HG03558 (cell line): ENCODE data around the gene MISP3.

ENCODE experiments used
- ATAC-seq: cut with Tn5 transposase; IDR thresholded peaks from one replicate; pipeline ENCODE4 v1.9.1; 2021; ENCODE audit warnings: moderate number of reproducible peaks; ENCODE audit not compliant: unreplicated experiment; ENCODE audit errors: extremely low read depth

Gene MISP3

GRCh38 chr19:14096272-14096992 lies 23.8 kb downstream of the MISP3 start:
- no peak for ATAC-seq

GRCh38 chr19:14097532-14098151 lies 25.1 kb downstream of the MISP3 start:
- ATAC-seq: no peak

DNA sequence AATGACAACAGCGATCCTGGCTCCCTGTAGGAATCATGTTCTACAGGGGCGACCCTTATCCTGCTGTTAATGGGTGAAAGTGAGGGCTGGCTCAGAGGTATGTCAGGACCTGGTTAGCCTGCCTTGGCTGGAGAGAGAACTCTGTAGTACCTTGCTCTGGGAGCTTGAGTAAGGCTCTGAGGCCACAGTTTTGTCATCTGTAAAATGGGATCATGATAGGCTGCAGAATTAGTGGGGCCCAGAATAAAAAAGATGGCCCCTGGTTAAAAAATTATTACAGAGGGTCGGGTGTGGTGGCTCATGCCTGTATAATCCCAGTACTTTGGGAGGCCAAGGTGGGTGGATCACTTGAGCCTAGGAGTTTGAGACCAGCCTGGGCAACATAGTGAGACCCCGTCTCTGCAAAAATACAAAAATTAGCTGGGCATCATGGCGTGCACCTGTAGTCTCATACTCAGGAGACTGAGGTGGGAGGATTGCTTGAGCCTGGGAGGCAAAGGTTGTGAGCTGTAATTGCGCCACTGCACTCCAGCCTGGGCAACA lies 28.5 kb downstream of the MISP3 start:
- ATAC-seq: no peak

DNA sequence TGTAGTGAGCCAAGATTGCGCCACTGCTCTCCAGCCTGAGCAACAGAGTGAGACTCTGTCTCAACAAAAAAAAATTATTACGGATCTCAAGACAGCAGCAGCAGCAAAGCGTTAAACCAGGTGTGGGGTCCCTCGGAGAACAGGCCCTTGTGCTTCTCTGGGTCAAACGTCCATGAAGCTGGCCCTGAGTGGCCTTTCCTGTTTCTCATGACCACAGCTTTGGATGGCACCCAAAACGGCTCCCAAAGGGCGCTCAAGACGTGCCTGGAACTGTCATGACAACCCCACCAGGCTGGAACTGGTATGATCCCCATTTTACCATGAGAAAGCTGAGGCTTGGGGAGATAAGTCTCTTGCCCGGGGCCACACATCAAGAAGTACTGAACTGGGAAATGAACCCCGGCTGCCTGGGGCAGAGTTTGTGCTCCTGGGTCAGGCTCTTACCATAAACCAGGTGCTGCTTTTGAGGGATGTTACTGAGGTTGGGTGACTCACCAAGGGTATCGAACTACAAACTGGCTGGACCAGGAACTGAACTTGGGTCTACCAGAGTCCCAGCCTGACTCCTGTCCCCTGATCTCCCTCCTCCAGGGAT lies 29.6 kb downstream of the MISP3 start:
- no peak for ATAC-seq

DNA sequence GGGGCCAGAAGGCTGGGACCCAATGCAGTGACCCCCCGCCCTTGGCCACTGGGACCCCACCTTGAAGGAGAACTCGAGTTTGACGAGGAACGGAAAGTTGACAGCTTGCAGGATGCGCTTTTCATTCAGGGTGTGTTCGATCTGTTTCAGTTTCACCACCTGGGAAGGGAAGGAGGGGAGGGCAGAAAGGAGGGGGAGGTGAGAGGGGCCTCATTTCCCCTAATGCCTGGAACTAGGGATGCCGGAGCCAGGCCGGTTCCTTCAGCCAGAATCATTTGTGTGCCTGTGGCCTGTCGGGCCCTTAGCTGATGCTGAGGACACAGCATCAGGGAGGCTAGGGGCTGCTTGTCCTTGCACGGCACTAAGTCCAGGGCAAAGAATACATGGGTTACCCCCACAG lies 30.2 kb downstream of the MISP3 start:
- no peak for ATAC-seq

- no peak for ATAC-seq
Observed at GRCh38 chr19:14103310-14103709, 30.7 kb downstream of the MISP3 start.

GRCh38 chr19:14105680-14106079 lies 33.1 kb downstream of the MISP3 start:
- ATAC-seq: no peak

GRCh38 chr19:14106840-14107239 lies 34.3 kb downstream of the MISP3 start:
- no peak for ATAC-seq

DNA sequence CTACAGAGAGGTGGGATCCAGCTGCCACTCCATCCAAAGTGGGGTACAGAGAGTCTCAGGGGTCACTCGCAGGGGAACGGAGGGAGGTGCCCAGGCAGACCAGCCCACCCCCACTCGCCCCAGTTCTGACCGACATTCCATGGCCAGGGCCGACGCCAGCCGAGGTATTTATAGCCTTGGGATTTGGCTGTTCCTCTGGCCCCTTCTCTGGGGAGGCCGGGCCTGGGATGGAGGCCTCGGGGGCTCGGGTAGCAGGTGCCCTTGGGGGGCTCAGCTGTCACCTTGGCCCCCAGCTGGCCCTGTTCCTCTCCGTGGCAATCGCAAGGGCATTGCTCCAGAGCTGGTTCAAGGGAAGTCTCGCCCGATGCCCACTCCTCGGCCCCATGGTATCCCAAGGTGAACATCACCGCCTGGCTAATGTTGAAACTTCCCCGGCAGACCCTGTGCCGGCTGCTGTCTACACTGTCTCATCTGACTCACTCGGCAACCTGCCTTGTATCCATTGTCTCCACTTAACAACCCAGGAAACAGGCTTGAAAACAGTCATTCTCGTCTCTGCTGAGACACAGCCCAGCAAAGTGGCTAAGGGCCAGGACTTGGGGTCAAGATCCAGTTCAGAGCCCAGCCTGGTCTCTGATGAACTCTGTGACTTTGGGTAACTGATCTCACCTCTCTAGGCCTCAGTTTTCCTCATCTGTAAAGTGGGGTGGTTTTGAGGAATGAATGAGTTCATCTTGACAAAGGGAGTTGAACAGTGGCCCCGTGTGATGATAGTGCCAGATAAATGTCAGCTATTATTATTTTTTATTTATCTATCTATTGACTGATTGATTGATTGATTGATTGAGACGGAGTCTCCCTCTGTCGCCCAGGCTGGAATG lies 35.2 kb downstream of the MISP3 start:
- no peak for ATAC-seq

DNA sequence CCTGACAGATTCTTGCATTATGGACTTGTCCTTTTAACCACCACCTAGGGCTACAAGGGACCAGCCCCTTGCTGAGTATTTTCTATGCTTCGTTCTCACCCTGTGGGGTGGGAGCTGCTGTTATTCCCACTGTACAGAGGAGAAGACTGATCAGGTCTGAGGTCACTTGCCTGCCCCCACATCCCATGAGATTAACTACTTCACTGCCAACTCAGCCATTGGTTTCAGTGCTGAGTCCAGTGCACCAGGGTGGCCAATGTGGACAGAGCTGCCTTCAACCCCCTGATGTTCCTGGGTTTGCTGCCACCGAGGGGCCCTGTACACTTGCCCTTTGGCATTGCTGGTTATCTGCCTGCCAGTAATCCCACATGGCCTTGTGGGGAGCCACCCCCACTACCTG lies 38.1 kb downstream of the MISP3 start:
- no peak for ATAC-seq

DNA sequence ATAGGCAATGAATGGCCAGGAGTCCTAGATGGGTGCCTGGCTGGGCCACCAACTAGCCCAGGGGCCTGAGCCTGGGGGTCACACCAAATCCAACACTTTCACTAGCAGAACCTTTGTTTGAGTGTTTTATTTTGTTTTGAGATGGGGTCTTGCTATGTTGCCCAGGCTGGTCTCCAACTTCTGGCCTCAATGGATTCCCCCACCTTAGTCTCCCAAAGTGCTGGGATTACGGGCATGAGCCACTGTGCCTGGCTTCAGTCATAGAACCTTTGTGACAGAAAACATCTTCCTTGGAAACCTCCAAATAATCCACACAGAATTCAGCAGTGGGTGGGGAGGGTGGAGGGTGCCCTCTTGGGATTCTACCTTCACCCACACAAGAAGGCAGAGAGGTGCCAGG lies 38.9 kb downstream of the MISP3 start:
- no peak for ATAC-seq

DNA sequence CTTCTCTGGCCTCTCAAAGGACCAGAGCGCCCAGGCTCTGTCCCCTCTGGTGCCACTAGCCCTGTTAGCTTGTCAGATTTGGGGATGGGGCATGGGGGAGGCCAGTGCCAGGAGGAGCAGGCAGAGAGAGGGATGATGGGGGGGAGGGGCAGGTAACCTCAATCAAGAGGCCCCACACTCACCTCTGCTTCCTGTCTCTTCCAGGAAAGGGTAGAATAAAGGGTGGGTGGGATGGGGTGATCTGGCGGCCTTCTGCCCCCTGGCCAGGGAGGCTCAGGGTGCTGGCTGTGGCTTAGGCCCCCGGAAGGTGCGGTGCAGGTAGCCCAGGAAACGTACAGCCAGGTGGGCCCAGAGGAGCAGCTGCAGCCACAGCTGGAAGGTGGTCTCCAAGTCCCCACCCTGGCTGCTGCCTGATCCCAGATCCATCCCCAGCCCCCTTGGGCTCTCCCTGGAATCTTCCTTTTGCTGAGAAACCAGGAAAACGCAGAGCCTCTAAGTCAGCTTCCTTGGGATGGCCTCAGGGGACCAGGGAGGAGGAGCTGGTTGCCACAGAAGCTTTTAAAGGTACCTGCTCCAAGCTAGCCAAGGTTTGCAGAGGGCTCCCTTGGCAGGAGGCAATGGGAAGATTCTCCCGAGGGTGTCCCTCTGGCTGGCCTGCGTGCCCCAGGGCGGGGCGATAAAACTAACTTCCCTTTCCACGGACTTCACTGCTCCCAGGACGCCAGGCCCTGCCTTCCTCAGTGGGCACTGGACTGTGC lies 39.6 kb downstream of the MISP3 start:
- ATAC-seq: no peak

DNA sequence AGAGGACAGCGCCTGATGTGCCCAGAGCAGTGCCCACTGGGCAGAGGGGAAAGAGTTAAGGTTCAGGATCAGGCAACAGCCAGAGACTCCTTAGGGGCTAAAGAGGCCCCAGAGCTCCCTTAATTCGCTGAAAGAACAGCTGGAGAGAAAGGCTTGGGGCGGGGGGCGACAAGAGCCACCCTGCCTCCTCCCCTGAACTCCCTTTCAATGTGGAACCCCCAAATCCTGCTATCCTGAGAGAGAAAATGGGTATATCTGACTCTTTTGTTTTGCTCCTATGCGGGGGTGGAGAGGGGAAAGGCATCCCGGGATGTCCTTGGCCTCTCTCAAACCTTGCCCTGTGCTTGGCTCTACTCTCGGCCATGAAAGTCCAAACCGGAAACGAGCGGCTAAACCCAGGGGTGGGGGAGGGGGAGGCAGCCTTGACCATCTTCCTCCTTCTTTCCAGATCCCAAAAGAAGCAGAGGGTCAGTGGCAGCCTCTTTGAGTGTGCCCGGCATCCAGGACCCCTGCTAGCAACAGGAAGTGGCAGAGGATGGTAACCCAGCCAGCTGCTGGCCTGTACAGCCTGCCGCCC lies 40.3 kb downstream of the MISP3 start:
- no peak for ATAC-seq

- ATAC-seq: no peak
Observed at GRCh38 chr19:14113762-14114414, 41.3 kb downstream of the MISP3 start.

GRCh38 chr19:14114439-14114838 lies 41.9 kb downstream of the MISP3 start:
- ATAC-seq: no peak

- no peak for ATAC-seq
Observed at GRCh38 chr19:14114854-14115253, 42.3 kb downstream of the MISP3 start.

- ATAC-seq: no peak
Observed at GRCh38 chr19:14115756-14116155, 43.2 kb downstream of the MISP3 start.

DNA sequence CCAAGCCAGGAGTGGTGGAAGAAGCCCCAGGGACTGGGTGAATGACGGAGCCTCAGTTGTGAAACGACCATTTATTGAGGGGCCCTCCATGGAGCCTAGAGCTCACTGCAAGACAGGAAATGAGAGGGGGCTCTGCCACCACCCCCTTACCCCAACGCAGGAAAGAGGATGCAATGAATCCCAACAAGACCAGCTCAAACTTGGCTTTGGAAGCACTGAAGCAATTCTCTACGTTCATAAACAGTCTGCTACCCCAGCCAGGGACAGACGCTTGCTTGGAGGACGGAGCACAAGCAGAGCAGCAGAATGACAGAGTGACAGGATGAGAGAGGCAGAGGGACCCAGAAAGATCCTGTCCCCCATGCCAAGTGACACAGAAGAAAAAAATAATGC lies 43.9 kb downstream of the MISP3 start:
- ATAC-seq: no peak
